Liver (tissue), 3 donors: ENCODE measurements around the gene DAPK1.

Source experiments
- CTCF ChIP-seq: fragments of 150-350 bp; IDR thresholded peaks from 2 replicates; pipeline ENCODE4 v1.5.1; 2017; ENCODE audit warnings: improper control_type of control experiment, low read depth, low read length; ENCODE audit not compliant: missing input control
- FOXA2 ChIP-seq: IDR thresholded peaks from 2 replicates; pipeline ENCODE4 v1.6.1; 2016; ENCODE audit warnings: antibody characterized with exemption
- SP1 ChIP-seq: IDR thresholded peaks from 2 replicates; pipeline ENCODE4 v1.6.1; 2018; ENCODE audit warnings: antibody characterized with exemption, mild to moderate bottlenecking
- donor health status: healthy.
- donor health status: healthy.

GRCh38 chr9:87671925-87672324, 174.3 kb downstream of the DAPK1 start:
- TF ChIP-seq CTCF: no peak
- TF ChIP-seq FOXA2: no peak
- no peak for TF ChIP-seq SP1
